GM18526 (cell line): ENCODE measurements around the gene TDRD9.

Experiments used
- POLR2A ChIP-seq: IDR thresholded peaks from 3 replicates; pipeline ENCODE4 v1.6.1; 2011; ENCODE audit not compliant: insufficient read length; ENCODE audit errors: extremely low read depth

The TDRD9 gene

GRCh38 chr14:103887557-103888115 is 40.6 kb upstream of the TDRD9 start:
- TF ChIP-seq POLR2A: no peak

DNA sequence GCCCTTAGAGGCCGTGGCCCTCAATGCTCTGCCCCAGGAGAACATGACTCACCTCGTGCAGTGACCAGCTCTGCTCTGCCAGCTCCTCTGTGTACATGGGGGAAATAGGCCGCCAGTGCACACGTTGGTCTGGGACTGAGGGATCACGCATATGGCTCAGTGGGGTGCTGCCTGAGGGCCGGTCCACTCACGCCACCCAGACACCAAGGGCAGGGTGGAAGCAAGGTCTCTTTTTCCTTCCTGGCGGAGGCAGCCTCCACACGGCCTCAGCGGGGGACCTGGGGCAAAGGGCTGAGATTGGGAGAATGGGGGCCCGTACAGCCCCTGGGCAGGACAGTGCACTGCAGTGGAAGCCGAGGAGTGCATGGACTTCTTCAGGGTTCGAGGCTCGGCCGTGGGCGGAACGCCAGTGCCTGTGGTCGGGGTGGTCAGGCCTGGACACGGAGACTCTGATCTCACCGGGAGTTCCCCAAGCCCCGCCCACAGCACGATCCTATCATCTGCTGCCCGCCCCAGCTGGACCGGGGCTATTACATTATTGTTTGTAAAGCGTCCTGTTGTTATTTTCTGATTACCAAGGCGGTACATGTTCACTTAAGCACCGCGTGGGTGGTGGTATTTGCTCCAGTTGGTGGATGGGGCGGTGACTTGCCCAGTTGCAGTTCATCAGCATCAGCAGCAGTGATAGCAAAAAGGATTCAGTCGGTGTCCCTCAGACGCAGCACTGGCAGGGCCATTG is 38.8 kb upstream of the TDRD9 start:
- TF ChIP-seq POLR2A: no peak

- TF ChIP-seq POLR2A: no peak
Observed at GRCh38 chr14:103890052-103890371, 38.2 kb upstream of the TDRD9 start.

DNA sequence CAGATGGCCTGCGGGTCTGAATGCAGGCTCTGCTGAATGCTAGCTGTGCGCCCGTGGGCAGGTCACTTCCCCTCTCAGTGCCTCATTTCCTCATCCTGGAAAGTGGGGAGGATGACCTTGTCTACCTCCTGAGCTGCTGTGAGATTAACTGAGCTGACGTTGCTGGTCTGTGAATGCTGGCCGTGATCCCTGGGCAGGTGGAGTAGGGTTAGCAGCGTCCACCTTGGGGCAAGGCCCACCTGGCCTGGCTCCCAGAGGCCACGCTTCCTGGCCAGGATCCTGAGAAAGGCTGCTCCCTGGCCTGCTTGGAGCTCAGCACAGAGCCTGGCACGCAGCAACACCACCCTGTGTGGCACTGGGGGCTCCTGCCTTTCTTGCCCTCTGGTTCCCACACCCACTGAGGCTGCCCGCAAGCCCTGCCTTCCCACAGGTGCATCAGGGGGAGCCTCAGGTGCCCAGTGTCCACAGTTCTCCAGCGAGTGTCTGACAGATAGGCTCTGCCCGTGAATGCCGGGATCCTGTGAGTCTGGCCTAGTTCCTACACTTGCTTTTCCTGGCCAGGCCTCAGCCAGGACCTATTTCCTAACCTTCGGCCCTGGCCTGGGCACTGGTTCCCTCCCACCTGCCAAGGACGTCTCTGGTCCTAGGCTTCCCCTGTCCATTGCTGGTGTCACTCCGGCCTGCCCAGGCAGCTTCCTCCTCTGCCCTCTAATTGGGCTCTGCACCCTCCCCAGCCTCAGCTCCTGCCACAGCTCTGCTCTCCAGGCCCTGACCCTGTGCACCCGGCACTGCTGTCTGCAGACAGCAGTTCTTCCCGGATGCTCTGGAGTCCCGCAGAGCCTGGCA is 37.2 kb upstream of the TDRD9 start:
- TF ChIP-seq POLR2A: no peak

DNA sequence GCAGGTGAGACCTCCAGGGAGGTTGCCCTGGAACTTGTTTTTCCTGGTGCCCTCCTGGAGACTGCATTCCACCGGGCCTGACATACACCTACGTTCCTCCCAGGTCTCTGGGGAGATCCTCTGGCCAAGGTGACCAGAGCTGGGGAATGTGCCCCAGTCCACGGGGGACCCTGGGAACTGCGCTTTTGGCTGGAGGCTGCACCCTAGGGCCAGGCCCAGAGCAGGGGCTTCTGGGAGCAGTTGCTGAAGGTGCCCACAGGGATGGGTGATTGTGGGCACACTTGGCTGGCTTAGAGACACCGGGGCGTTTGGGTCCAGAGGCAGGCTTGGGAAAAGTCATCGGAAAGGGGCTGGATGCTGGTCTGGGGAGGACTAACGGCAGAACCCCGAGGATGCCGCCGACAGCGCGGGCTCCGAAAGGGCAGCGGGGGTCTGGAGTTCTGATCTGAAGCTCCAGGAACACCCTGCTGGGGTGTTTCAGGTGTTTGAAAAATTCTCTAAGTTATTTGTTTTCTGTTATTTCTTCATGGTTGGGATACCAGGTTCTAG is 36.5 kb upstream of the TDRD9 start:
- no peak for TF ChIP-seq POLR2A

- no peak for TF ChIP-seq POLR2A
Observed at GRCh38 chr14:103892247-103892646, 36.0 kb upstream of the TDRD9 start.

GRCh38 chr14:103894034-103894722 is 34.1 kb upstream of the TDRD9 start:
- no peak for TF ChIP-seq POLR2A

DNA sequence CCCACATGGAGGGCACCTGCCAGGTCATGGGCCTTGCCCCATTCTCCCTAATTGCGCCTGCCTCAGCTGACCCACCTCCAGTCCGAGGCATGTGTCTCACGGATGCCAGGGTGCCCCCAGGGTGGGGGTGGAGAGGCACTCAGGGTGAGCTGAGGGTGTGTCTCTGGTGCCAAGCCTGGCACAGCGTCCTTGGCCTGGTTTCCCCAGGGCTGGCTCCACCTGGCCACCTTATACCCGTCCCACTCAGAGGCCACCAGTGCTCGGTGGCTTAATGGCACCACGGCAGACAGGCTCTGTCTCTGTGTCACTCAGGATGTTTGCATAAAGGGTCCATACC is 33.6 kb upstream of the TDRD9 start:
- no peak for TF ChIP-seq POLR2A

DNA sequence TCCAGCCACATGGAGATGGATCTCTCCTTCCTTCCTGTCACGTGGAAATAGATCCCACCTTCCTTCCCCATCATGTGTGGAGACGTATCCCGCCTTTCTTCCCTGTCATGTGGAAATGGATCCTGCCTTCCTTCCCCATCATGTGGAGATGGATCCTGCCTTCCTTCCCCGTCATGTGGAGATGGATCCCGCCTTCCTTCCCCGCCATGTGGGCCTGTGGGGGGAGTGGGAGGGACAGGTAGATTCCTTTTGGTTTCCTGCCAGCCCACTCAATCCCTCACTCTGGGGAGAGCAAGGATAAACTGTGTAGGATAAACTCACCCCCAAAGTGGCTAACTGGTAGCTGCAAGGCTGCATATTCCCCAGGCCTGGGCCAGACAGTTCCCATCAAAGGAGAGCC is 31.7 kb upstream of the TDRD9 start:
- no peak for TF ChIP-seq POLR2A

DNA sequence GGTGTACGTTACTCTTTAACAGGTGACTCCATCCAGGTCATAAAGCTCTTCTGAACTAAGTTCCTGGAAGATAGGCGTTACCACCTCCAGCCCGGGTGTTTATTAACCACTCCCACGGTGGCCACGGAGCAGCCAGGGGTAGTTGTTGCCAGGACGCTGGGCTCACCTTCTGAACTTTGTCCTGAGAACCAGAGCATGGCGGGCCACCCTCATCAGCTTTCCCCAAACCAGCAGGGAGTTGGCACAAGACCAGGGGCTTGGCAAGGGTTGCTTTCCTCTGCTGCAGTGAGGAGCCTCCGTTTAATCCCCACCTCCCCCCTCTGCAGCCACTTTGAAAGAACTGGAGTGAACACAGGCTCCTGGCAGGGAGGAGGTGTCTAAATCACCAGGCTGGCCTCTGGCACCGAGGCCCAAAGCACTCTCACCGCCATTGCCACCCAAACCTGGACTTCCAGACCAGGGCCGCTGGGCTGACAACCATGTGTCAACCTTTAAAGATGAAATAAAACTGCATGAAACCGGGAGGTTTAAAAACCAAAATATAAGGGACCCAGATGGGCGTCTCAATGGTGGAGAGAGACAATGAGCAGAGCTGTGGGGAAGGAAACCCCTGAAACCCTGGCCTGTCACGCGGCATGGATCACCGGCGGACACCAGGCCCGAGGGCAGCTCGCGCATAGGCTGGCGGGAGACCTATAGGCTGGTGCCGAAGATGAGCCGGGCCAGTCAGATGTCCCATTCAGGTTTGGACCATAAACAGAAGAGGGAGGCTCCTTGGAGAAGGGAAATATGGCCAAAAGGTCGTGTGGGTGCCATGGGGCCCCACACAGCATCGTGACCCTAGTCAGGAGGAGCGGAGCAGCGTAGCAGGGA is 30.9 kb upstream of the TDRD9 start:
- no peak for TF ChIP-seq POLR2A

GRCh38 chr14:103898204-103898603 is 30.1 kb upstream of the TDRD9 start:
- TF ChIP-seq POLR2A: no peak

- no peak for TF ChIP-seq POLR2A
Observed at GRCh38 chr14:103898711-103899110, 29.5 kb upstream of the TDRD9 start.

DNA sequence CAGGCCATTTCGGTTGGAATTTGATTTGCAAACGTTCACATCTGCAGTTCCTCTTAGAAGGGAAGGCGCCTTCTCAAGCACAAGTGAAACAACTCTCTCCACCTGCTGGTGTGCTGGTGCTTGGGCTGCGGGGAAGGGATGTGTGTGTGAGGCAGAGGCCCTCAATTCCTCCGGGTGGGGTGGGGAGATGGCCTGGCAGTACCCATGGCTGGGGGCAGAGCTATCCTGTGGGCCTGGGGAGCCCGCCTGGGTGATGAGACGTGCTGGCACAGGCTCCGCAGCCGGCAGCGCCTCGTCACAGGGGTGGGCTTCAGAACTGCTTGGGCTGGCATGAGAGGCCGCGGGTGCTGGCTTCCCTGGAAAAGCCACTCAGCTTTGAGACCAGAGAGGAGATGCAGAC is 28.9 kb upstream of the TDRD9 start:
- no peak for TF ChIP-seq POLR2A

- TF ChIP-seq POLR2A: no peak
Observed at GRCh38 chr14:103899833-103900232, 28.4 kb upstream of the TDRD9 start.
